Lower leg skin (tissue), 3 donors: ENCODE data around the gene CLASP1.

Experiments
- CTCF ChIP-seq, 3 donors: fragments of 450-650 bp; IDR thresholded peaks; one replicate each; pipeline ENCODE4 v1.5.1; 2016; ENCODE audit warnings: antibody characterized with exemption in 3 of 3, mild to moderate bottlenecking in 3 of 3, moderate library complexity in 2 of 3
- POLR2A ChIP-seq, 2 donors: fragments of 450-650 bp; IDR thresholded peaks; one replicate each; pipeline ENCODE4 v1.6.1; 2016 to 2017; ENCODE audit warnings: antibody characterized with exemption in 2 of 2, mild to moderate bottlenecking in 1 of 2, moderate library complexity in 1 of 2

GRCh38 chr2:121367246-121367900 is 281.9 kb downstream of the CLASP1 start:
- no peak for TF ChIP-seq CTCF (IDR thresholded peaks at IDR 0.05)
- TF ChIP-seq POLR2A (IDR thresholded peaks at IDR 0.05): no peak
